ENCODE data around the gene PARN.

- no peak for TF ChIP-seq CTCF (IDR thresholded peaks at IDR 0.05)
- no peak for TF ChIP-seq REST (IDR thresholded peaks at IDR 0.05; ENCODE audit: insufficient read depth in 1 of 2, low read depth in 2 of 2, low read length in 1 of 2)
Observed at GRCh38 chr16:14641926-14642325, 11.9 kb upstream of the PARN start.
